Activated CD4-positive, CD25-positive, alpha-beta regulatory T cell (primary cell): Measurements from ENCODE around the gene OR12D1.
"Not testable (repeated sequence)": the region's sequence is repeated elsewhere in the genome, so short reads cannot be mapped to it uniquely, and the experiment has no call there.

ENCODE experiments used
- DNase-seq, 4 experiments: peaks; one replicate each; lab custom pipeline; 2025; lab: John Stamatoyannopoulos, UW

OR12D1 gene

DNA sequence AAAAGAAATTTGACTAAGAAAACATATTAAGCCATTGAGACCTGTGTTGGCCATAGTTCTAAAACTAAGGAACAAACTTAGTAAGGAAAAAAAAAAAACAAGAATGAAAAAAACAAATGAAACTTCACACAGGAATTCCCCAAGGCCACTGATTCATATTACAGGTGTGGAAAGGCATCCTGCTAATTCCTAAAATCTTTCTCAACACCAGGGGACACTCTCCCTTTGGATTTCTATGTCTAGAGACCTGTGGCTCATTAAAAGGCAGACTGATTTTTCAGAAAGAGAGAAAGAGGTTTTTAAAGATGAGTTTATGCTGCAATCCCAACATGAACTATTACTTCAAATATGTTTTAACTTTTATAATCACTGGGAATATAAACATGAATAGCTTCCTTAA, at the start of gene OR12D1:
OR12D1 (plus strand) TSS at position 341 of the 400 bp plus-strand sequence.
- DNase-seq = no peak

GRCh38 chr6:29368765-29369164, 46.0 kb upstream of the OR12D1 start, which contains the start of gene OR5V1:
TSS of gene OR5V1 (minus strand) at chr6:29368865. CDS start at chr6:29356195, 12,670 bp downstream.
- no peak for DNase-seq

DNA sequence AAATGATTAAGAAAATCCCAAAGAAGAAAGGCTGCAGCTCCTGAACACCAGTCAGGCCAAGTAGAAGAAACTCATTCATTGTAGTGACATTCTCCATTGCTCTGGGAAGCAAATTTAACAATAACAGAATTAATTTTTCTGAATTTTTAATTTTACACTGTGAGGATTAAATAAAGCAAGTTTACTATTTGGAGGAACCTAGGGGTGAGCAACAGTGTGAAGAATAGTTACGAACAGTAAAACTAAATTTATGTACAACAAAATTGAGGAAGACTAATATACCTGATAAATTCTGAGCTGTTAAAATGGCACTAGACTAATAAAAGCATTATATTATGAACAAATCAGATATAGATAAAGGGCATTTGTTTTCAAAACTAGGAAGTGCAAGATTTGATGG, 39.5 kb upstream of the OR12D1 start, which contains the start of gene OR12D3:
OR12D3 (minus strand) TSS at position 101 of the 400 bp plus-strand sequence; CDS start at position 97, 4 bp downstream.
- DNase-seq = no peak

GRCh38 chr6:29376003-29376402, 38.7 kb upstream of the OR12D1 start:
- no peak for DNase-seq

DNA sequence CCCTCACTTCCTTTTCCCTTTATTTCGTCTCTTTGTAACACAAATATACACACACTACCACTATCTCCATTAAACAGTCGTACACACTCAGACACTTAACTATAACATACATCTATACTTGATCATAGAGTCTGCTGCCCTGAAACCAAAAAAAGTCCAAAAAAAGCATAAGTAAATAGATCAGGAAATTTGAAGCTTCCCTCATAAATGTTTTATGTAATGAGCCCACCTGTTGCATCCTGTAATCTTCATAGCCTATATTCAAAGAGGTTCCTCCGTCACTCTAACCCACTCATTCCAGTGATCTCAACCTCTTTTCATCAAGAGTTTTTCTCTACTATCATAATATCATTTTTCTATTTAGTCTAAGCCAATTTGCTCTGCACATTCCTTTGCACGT, 26.2 kb upstream of the OR12D1 start:
- no peak for DNase-seq

DNA sequence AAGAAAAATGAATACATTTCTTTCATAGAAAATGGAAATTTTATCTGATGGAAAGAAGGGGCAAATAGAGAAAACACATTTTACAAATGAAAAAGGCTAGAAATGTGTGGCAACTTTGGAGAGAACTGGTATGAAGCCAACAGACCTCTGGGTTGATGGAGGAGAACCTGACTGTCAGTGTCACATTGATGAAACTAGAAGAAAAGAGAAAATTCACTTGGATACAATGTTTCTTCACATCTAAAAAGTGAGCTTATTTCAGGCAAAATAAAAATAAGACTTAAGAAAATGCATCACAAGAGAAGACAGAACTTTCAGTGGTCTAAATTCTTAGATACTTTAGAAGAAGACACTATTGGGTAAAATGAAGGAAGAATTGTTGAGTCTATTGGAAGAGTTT, 19.4 kb upstream of the OR12D1 start, which contains the start of gene OR12D2:
OR12D2 (plus strand) TSS at position 301 of the 400 bp plus-strand sequence. CDS start 1,069 bp downstream, outside the sequence.
- DNase-seq = no peak

DNA sequence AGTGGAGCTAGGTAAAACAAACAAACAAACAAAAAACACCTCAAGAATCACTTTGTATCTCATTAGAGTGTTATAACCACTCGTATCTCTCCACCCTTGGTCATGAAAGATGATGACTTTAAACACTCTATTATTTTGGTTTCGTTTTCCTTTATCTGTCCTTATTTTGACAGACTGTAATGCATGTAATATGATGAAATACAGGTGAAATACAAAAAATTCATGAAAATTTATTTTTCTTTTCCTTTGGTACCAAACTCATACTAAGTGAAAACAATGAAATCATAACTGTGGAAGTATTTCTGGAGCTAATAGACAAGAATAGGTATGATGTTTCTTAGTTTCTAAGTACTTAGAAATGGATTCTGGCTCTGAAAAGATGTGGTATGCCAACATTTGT, 15.2 kb upstream of the OR12D1 start:
- DNase-seq = no peak

DNA sequence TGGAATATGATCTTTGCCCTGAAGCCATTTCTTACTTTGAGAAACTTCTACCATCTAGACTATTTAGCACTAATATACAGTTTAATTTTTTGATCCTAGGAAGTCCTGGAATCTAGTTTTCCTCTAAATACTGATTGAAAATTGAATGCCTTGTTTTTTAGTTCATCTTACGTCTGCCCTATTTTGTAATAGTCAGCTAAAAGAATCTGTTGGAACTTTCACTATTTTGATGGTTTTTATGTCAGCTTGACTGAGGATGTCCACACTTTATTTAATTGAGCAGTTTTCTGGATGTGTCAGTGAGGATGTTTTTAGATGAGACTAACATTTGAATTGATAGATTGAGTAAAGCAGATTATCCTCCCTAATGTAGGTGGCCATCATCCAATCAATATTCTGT, 10.9 kb upstream of the OR12D1 start:
- DNase-seq = no peak

GRCh38 chr6:29419516-29419915, 4.8 kb downstream of the OR12D1 start:
- DNase-seq = no peak

- no peak for DNase-seq
Measured at GRCh38 chr6:29424168-29424567, 9.4 kb downstream of the OR12D1 start.

GRCh38 chr6:29424575-29424974, 9.8 kb downstream of the OR12D1 start:
- DNase-seq = no peak

DNA sequence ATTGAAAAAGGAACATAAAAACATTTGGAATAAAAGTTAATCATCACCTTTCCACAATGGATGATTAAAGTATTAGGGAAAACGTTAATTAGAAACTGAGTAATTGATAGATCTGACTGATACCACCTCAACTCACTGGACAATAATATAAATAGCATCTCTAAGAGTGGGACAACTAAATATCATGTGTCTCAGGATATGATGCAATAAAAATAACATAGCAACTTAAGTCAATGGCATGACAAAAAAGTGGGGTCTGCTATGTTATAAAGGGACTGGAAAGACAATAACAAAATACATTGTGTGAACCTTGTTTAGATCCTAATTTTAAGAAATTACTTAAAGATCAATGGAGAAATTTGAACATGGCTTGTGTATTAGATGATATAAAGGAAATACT, 10.3 kb downstream of the OR12D1 start:
- DNase-seq = no peak

- no peak for DNase-seq
Measured at GRCh38 chr6:29426654-29427053, 11.9 kb downstream of the OR12D1 start.

GRCh38 chr6:29436730-29437129, 22.0 kb downstream of the OR12D1 start:
- DNase-seq = not testable (repeated sequence)

DNA sequence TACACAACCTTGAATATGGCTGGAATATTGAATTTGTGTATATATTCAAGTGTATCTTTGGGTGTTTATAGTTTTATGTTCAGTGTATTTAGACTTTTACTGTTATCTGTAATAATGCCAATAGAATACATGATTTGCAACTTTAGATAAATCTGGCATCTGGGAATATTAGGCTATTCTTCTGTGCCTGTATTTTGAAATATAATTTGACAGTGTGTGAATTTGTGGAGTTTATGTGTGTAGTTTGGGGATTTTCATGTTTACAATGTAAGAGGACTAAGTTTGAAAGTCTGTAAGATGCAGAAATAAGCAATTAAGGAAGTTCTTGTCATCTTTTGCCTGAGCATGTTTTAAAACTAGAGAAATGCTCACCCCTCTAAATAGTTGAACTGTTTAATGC, 24.3 kb downstream of the OR12D1 start, which contains the start of gene OR10C1:
OR10C1 (plus strand) TSS at position 301 of the 400 bp plus-strand sequence. CDS start 710 bp downstream, outside the sequence.
- DNase-seq = no peak

DNA sequence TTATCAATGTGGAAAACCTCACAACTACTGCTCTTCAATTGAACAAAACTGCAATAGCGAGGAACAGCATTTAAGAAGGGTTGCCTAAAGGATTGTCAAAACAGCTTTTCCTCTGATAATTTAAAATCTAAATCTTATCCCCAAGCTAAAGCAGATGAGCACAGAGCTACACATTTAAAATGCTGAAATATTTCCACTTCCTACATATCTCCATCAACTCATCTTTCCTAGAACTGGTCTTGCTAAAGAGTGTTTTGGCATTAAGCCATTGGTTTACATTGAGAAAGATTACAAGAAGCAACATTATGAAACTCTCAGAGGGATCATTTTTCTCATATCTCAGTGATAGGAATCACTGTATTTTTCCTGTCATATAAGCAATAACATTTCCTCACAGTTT, 28.0 kb downstream of the OR12D1 start:
- no peak for DNase-seq

GRCh38 chr6:29444031-29444430, 29.3 kb downstream of the OR12D1 start:
- DNase-seq = not testable (repeated sequence)

- DNase-seq = no peak
Measured at GRCh38 chr6:29447670-29448069, 32.9 kb downstream of the OR12D1 start.

GRCh38 chr6:29451471-29452193, 36.9 kb downstream of the OR12D1 start:
- DNase-seq = no peak

- DNase-seq = no peak
Measured at GRCh38 chr6:29456971-29457370, 42.2 kb downstream of the OR12D1 start, which contains the start of the genes OR11A1 and OR2H1. TSS of gene OR11A1 (minus strand) at chr6:29457071. CDS start at chr6:29427641, 29,430 bp downstream. TSS of gene OR2H1 (plus strand) at chr6:29457155. CDS start at chr6:29461770, 4,615 bp downstream.

- no peak for DNase-seq
Measured at GRCh38 chr6:29461021-29461814, 46.5 kb downstream of the OR12D1 start.

- no peak for DNase-seq
Measured at GRCh38 chr6:29462022-29462421, 47.3 kb downstream of the OR12D1 start.

DNA sequence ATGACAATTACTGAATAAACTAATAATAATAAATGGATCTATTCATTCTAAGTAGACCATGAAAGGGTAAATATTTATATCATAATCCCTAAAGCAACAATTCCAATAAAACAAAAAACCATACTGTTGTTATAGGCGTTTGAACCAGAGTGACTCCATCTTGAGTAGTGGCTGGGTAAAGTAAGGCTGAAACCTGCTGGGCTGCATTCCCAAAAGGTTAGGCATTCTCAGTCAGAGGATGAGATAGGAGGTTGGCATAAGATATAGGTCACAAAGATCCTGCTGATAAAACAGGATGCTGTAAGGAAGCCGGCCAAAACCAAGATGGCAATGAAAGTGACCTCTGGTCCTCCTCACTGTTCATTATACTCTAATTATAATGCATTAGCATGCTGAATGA, 50.6 kb downstream of the OR12D1 start:
- no peak for DNase-seq
